HepG2 (cell line): ENCODE data around the gene SCN4B. TPM values are rescaled to one million over a fixed set of nuclear protein-coding genes. Genes with fewer than 3 reads are reported as not detected.

ENCODE experiments used
- BORCS8-MEF2B ChIP-seq: sonication (generic); formaldehyde crosslinking; IDR thresholded peaks from 2 replicates; pipeline ENCODE4 v1.8.0; 2022; ENCODE audit warnings: mild to moderate bottlenecking, missing genetic modification reagents
- HNF4G ChIP-seq, 2 experiments: sonication (generic) in 1 of 2; formaldehyde crosslinking in 1 of 2; IDR thresholded peaks; 2 replicates each; pipeline versions ENCODE4 v1.4.0 to v1.6.1; 2011 to 2020; ENCODE audit warnings: borderline replicate concordance in 2 of 2, low read depth in 2 of 2, mild to moderate bottlenecking in 2 of 2, low read length in 1 of 2, missing genetic modification reagents in 1 of 2, moderate library complexity in 1 of 2
- KLF9 ChIP-seq: IDR thresholded peaks from 2 replicates; pipeline ENCODE4 v1.6.1; 2016; ENCODE audit warnings: low read depth
- RBFOX2 ChIP-seq: fragments of 200-400 bp; formaldehyde crosslinking; IDR thresholded peaks from 2 replicates; pipeline ENCODE4 v1.6.1; 2017; ENCODE audit warnings: low read depth, mild to moderate bottlenecking, low read length
- RORA ChIP-seq: sonication (generic); formaldehyde crosslinking; IDR thresholded peaks from 2 replicates; pipeline ENCODE4 v1.5.0; 2020; ENCODE audit warnings: mild to moderate bottlenecking, missing genetic modification reagents, moderate library complexity
- SSRP1 ChIP-seq: IDR thresholded peaks from 2 replicates; pipeline ENCODE4 v1.6.1; 2016; ENCODE audit warnings: control low read depth
- TCF7L2 ChIP-seq: IDR thresholded peaks from 2 replicates; pipeline ENCODE4 v1.6.1; 2011; ENCODE audit warnings: mild to moderate bottlenecking, low read depth, low read length, moderate library complexity
- TRIM24 ChIP-seq: sonication (generic); formaldehyde crosslinking; IDR thresholded peaks from 2 replicates; pipeline ENCODE4 v1.8.0; 2022; ENCODE audit warnings: mild to moderate bottlenecking, missing genetic modification reagents
- U2AF1 ChIP-seq: fragments of 200-400 bp; formaldehyde crosslinking; optimal IDR thresholded peaks from 2 replicates; pipeline ENCODE3; 2017; ENCODE audit warnings: mild to moderate bottlenecking, low read depth, low read length
- ZNF274 ChIP-seq: sonication (generic); formaldehyde crosslinking; IDR thresholded peaks from 2 replicates; pipeline ENCODE4 v1.5.1; 2020; ENCODE audit warnings: mild to moderate bottlenecking, missing genetic modification reagents
- ZNF3 ChIP-seq: IDR thresholded peaks from 2 replicates; pipeline ENCODE4 v1.7.0; 2017; ENCODE audit warnings: inconsistent platforms
- ZNF446 ChIP-seq: sonication (generic); formaldehyde crosslinking; IDR thresholded peaks from 2 replicates; pipeline ENCODE4 v1.5.0; 2020; ENCODE audit warnings: mild to moderate bottlenecking, missing genetic modification reagents
- ZNF772 ChIP-seq: sonication (generic); formaldehyde crosslinking; IDR thresholded peaks from 2 replicates; pipeline ENCODE4 v1.5.0; 2020; ENCODE audit warnings: mild to moderate bottlenecking, missing genetic modification reagents
- ZNF773 ChIP-seq: sonication (generic); formaldehyde crosslinking; IDR thresholded peaks from 2 replicates; pipeline ENCODE4 v1.4.0; 2020; ENCODE audit warnings: missing genetic modification reagents, borderline replicate concordance
- ZSCAN25 ChIP-seq: sonication (generic); formaldehyde crosslinking; IDR thresholded peaks from 2 replicates; pipeline ENCODE4 v1.8.0; 2022; ENCODE audit warnings: mild to moderate bottlenecking, missing genetic modification reagents
- polyA plus RNA-seq, 8 experiments: library from polyadenylated mRNA; depleted of rRNA in 3 of 8; stranded (reverse) in 7 of 8; unstranded in 1 of 8; fragments of >200 nt; fragmentation: Illumina TruSeq in 4 of 8; extraction: Trizol in 4 of 8; gene quantifications; 2 replicates each; pipeline versions ENCODE4 v1.2.1 to v1.2.3, GENCODE V29; 2011 to 2016; ENCODE audit warnings: low read depth in 4 of 8, missing spikeins in 1 of 8, mixed read lengths in 1 of 8; ENCODE audit not compliant: insufficient read depth in 1 of 8
- total RNA-seq, 5 experiments: library from RNA; depleted of rRNA; stranded (reverse); fragments of >200 nt; fragmentation: Illumina TruSeq; extraction: Trizol; gene quantifications; 2 replicates each; pipeline ENCODE4 v1.2.3, GENCODE V29; 2016; ENCODE audit warnings: low read depth in 1 of 5
- TF ChIP-seq, protein P1 (sequence below): sonication (generic); formaldehyde crosslinking; IDR thresholded peaks from 2 replicates; pipeline ENCODE4 v1.5.0; 2020; ENCODE audit warnings: mild to moderate bottlenecking, missing genetic modification reagents
- TF ChIP-seq, protein P2 (sequence below): sonication (generic); formaldehyde crosslinking; IDR thresholded peaks from 2 replicates; pipeline ENCODE4 v1.4.0; 2020; ENCODE audit warnings: mild to moderate bottlenecking, missing genetic modification reagents
- TF ChIP-seq, protein P3 (sequence below): sonication (generic); formaldehyde crosslinking; IDR thresholded peaks from 2 replicates; pipeline ENCODE4 v1.9.0; 2021; ENCODE audit warnings: missing genetic modification reagents, mild to moderate bottlenecking, borderline replicate concordance
- TF ChIP-seq, protein P4 (sequence below): IDR thresholded peaks from 2 replicates; pipeline ENCODE4 v1.6.1; 2012; ENCODE audit warnings: inconsistent platforms
- TF ChIP-seq, protein P5 (sequence below): IDR thresholded peaks from 2 replicates; pipeline ENCODE4 v1.6.1; 2016; ENCODE audit warnings: missing genetic modification reagents, missing compliant biosample characterization
- TF ChIP-seq, protein P6 (sequence below): sonication (generic); formaldehyde crosslinking; IDR thresholded peaks from 2 replicates; pipeline ENCODE4 v1.5.1; 2020; ENCODE audit warnings: missing genetic modification reagents, mild to moderate bottlenecking, borderline replicate concordance
- TF ChIP-seq, protein P7 (sequence below): sonication (generic); formaldehyde crosslinking; IDR thresholded peaks from 2 replicates; pipeline ENCODE4 v1.4.0; 2020; ENCODE audit warnings: missing genetic modification reagents; ENCODE audit errors: not compliant biosample characterization
- TF ChIP-seq, protein P8 (sequence below): fragments of 450-650 bp; IDR thresholded peaks from 2 replicates; pipeline ENCODE4 v1.6.1; 2017

The SCN4B gene
- total and polyA plus RNA-seq, 2 of the 13 experiments (the other 11 are each of a cell fraction or from before 2014, with no cell fraction given) = 0.04 to 0.29 TPM

DNA sequence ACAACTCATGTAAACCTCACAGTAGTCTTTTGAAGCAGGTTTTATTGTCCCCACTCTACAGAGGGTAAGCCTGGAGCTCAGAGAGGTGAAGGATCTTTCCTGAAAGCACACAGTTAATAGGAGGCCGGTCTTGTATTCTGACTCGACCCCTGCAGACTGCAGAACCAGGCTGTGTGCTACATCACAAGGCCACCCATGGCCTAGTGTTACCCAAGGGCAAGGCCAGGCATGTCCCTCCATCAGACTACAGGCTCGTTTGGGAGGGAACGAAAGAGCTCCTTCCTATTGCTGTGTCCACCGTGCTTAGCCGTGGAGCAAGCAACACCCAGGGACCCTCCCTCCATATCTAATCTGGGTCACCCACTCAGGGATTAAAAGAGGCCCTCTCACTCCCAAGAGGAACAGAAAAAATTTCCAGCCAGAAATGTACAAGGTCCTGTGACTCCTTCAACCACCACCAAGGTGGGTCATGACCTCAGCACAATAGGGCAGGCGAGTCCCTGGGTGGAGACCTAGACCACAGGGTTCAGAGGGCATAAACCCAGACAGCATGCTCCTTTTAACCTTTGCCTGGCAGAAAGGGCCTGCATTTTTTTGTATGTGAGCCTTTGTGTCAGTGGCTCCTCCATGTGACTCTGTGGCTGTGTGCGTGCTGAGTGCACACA lies 59.6 kb downstream of the SCN4B start (continued):
- TF ChIP-seq, protein P1, sequence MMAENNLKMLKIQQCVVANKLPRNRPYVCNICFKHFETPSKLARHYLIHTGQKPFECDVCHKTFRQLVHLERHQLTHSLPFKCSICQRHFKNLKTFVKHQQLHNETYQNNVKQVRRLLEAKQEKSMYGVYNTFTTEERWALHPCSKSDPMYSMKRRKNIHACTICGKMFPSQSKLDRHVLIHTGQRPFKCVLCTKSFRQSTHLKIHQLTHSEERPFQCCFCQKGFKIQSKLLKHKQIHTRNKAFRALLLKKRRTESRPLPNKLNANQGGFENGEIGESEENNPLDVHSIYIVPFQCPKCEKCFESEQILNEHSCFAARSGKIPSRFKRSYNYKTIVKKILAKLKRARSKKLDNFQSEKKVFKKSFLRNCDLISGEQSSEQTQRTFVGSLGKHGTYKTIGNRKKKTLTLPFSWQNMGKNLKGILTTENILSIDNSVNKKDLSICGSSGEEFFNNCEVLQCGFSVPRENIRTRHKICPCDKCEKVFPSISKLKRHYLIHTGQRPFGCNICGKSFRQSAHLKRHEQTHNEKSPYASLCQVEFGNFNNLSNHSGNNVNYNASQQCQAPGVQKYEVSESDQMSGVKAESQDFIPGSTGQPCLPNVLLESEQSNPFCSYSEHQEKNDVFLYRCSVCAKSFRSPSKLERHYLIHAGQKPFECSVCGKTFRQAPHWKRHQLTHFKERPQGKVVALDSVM = no peak
- no peak for TF ChIP-seq TRIM24 (CRISPR knock-in tag)
- peak; percentile 80 for TF ChIP-seq HNF4G (IDR thresholded peaks at IDR 0.05; ENCODE audit: borderline replicate concordance, low read depth, low read length)
- no peak for TF ChIP-seq HNF4G (CRISPR knock-in tag; IDR thresholded peaks at IDR 0.05; ENCODE audit: borderline replicate concordance, low read depth)
- no peak for TF ChIP-seq ZSCAN25
- peak; percentile 36; the same call in 1 of the 2 replicates for TF ChIP-seq ZNF274 (CRISPR knock-in tag)
- TF ChIP-seq, protein P2, sequence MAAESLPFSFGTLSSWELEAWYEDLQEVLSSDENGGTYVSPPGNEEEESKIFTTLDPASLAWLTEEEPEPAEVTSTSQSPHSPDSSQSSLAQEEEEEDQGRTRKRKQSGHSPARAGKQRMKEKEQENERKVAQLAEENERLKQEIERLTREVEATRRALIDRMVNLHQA (CRISPR knock-in tag) = no peak
- TF ChIP-seq ZNF3 (CRISPR knock-in tag) = no peak
- TF ChIP-seq, protein P3, sequence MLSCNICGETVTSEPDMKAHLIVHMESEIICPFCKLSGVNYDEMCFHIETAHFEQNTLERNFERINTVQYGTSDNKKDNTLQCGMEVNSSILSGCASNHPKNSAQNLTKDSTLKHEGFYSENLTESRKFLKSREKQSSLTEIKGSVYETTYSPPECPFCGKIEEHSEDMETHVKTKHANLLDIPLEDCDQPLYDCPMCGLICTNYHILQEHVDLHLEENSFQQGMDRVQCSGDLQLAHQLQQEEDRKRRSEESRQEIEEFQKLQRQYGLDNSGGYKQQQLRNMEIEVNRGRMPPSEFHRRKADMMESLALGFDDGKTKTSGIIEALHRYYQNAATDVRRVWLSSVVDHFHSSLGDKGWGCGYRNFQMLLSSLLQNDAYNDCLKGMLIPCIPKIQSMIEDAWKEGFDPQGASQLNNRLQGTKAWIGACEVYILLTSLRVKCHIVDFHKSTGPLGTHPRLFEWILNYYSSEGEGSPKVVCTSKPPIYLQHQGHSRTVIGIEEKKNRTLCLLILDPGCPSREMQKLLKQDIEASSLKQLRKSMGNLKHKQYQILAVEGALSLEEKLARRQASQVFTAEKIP (CRISPR knock-in tag) = no peak
- TF ChIP-seq SSRP1 (CRISPR knock-in tag) = no peak
- TF ChIP-seq ZNF773 (CRISPR knock-in tag) = no peak
- TF ChIP-seq U2AF1 = no peak
- TF ChIP-seq, protein P4, sequence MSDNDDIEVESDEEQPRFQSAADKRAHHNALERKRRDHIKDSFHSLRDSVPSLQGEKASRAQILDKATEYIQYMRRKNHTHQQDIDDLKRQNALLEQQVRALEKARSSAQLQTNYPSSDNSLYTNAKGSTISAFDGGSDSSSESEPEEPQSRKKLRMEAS = peak; percentile 66
- TF ChIP-seq, protein P5, sequence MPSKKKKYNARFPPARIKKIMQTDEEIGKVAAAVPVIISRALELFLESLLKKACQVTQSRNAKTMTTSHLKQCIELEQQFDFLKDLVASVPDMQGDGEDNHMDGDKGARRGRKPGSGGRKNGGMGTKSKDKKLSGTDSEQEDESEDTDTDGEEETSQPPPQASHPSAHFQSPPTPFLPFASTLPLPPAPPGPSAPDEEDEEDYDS = no peak
- TF ChIP-seq BORCS8-MEF2B (CRISPR knock-in tag) = no peak
- TF ChIP-seq TCF7L2 = no peak
- no peak for TF ChIP-seq ZNF446
- no peak for TF ChIP-seq KLF9 (CRISPR knock-in tag)
- no peak for TF ChIP-seq RORA (CRISPR knock-in tag)
- TF ChIP-seq, protein P6, sequence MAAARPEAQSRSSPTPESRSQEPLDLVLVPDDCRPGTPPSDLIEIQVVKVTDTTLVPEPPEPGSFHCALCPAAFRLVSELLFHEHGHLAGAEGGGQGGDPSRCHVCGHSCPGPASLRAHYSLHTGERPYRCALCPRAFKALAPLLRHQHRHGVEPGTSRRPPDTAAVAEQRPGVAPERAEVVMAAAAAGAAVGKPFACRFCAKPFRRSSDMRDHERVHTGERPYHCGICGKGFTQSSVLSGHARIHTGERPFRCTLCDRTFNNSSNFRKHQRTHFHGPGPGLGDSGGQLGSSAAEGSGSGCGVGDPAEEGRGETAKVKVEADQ (CRISPR knock-in tag) = no peak
- TF ChIP-seq RBFOX2 = no peak
- TF ChIP-seq, protein P7, sequence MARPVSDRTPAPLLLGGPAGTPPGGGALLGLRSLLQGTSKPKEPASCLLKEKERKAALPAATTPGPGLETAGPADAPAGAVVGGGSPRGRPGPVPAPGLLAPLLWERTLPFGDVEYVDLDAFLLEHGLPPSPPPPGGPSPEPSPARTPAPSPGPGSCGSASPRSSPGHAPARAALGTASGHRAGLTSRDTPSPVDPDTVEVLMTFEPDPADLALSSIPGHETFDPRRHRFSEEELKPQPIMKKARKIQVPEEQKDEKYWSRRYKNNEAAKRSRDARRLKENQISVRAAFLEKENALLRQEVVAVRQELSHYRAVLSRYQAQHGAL = no peak
- no peak for TF ChIP-seq ZNF772 (CRISPR knock-in tag)
- TF ChIP-seq, protein P8, sequence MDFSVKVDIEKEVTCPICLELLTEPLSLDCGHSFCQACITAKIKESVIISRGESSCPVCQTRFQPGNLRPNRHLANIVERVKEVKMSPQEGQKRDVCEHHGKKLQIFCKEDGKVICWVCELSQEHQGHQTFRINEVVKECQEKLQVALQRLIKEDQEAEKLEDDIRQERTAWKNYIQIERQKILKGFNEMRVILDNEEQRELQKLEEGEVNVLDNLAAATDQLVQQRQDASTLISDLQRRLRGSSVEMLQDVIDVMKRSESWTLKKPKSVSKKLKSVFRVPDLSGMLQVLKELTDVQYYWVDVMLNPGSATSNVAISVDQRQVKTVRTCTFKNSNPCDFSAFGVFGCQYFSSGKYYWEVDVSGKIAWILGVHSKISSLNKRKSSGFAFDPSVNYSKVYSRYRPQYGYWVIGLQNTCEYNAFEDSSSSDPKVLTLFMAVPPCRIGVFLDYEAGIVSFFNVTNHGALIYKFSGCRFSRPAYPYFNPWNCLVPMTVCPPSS = no peak
